HepG2 (cell line): ENCODE measurements around the gene GPC6. TPM values are rescaled to one million over a fixed set of nuclear protein-coding genes. Genes with fewer than 3 reads are reported as not detected.

Experiments used
- ATAC-seq: fragments of 200-7000 bp; cut with Tn5 transposase; 3 replicates; pipeline ENCODE4 v1.9.1; 2020; ENCODE audit warnings: mild to moderate bottlenecking, moderate library complexity
- BruUV-seq: library from RNA; stranded (reverse); fragments of 400-500 nt; replicated peaks from 2 replicates; lab custom pipeline; 2021; lab: Mats Ljungman, UMichigan
- CTCF ChIA-PET: fragments of 300-600 bp; formaldehyde crosslinking; extraction: SDS; loops from one replicate; lab custom pipeline; 2021; ENCODE audit warnings: low total read pairs, inconsistent platforms, low intra/inter-chr PET ratio; lab: Yijun Ruan, JAX
- POLR2A ChIA-PET: fragments of 350-600 bp; sonication (Branson Sonifier 250); formaldehyde crosslinking; loops from one replicate; lab custom pipeline; 2020; ENCODE audit warnings: antibody characterized with exemption, inconsistent platforms; lab: Yijun Ruan, JAX
- DNase-seq: peaks from one replicate; pipeline ENCODE4 v3.0.0-alpha.2; 2015; ENCODE audit warnings: low spot score
- FAIRE-seq: peaks from 3 replicates; lab custom pipeline; 2011; peaks lifted over from hg19 to GRCh38; lab: Jason Lieb, UNC
- H2AFZ ChIP-seq: one replicate; pipeline ENCODE4 v1.6.1; 2011; ENCODE audit warnings: low read length, inconsistent platforms
- H3K27ac ChIP-seq: fragments of 300-600 bp; 3 replicates; pipeline ENCODE4 v1.8.0; 2011; ENCODE audit warnings: mixed run types, mild to moderate bottlenecking, mixed read lengths, low read length, inconsistent platforms; ENCODE audit not compliant: insufficient read depth; ENCODE audit errors: extremely low read length
- H3K27me3 ChIP-seq, 2 experiments: fragments of 200-600 bp in 1 of 2; 2 replicates in 1 of 2; 3 replicates in 1 of 2; pipeline versions ENCODE4 v1.6.0 to v1.8.0; 2011; ENCODE audit warnings: low read length in 2 of 2, mild to moderate bottlenecking in 2 of 2, moderate library complexity in 2 of 2, inconsistent platforms in 1 of 2; ENCODE audit not compliant: insufficient read depth in 2 of 2, control insufficient read depth in 1 of 2
- H3K36me3 ChIP-seq, 2 experiments: fragments of 200-600 bp in 1 of 2; replicated peaks in 1 of 2; 2 replicates in 1 of 2; 3 replicates in 1 of 2; pipeline versions ENCODE4 v1.5.1 to v1.8.0; 2011; ENCODE audit warnings: low read length in 2 of 2, inconsistent platforms in 1 of 2; ENCODE audit not compliant: insufficient read depth in 2 of 2, control insufficient read depth in 1 of 2
- H3K4me1 ChIP-seq: 2 replicates; pipeline ENCODE4 v1.5.1; 2012; ENCODE audit warnings: low read length, inconsistent platforms; ENCODE audit not compliant: insufficient read depth
- H3K4me2 ChIP-seq: 2 replicates; pipeline ENCODE4 v1.6.0; 2011; ENCODE audit warnings: low read depth, low read length, inconsistent platforms
- H3K4me3 ChIP-seq, 3 experiments: fragments of 200-600 bp in 1 of 3; sonication (generic), shearing (Covaris generic) in 1 of 3; replicated peaks in 1 of 3; 2 replicates each; pipeline ENCODE4 v1.5.1; 2011 to 2016; ENCODE audit warnings: low read length in 3 of 3, inconsistent platforms in 2 of 3, low read depth in 2 of 3, mild to moderate bottlenecking in 2 of 3, control low read depth in 1 of 3, mixed read lengths in 1 of 3; ENCODE audit not compliant: insufficient read depth in 1 of 3
- H3K79me2 ChIP-seq: one replicate; pipeline ENCODE4 v1.6.1; 2011; ENCODE audit warnings: low read length, inconsistent platforms; ENCODE audit not compliant: insufficient read depth
- H3K9ac ChIP-seq: 2 replicates; pipeline ENCODE4 v1.6.0; 2011; ENCODE audit warnings: mild to moderate bottlenecking, low read depth, low read length, inconsistent platforms; ENCODE audit not compliant: insufficient read depth
- H3K9me3 ChIP-seq: 2 replicates; pipeline ENCODE4 v1.5.1; 2012; ENCODE audit warnings: mild to moderate bottlenecking, low read length
- H4K20me1 ChIP-seq: 2 replicates; pipeline ENCODE4 v1.6.0; 2011; ENCODE audit warnings: inconsistent platforms, mild to moderate bottlenecking, low read length, moderate library complexity; ENCODE audit not compliant: insufficient read depth
- GTF3A ChIP-seq: sonication (generic); formaldehyde crosslinking; conservative IDR thresholded peaks from 2 replicates; pipeline ENCODE4 v1.4.0; 2020; ENCODE audit warnings: mild to moderate bottlenecking, missing genetic modification reagents
- IKZF5 ChIP-seq: IDR thresholded peaks from 2 replicates; pipeline ENCODE4 v1.6.1; 2018; ENCODE audit warnings: missing genetic modification reagents, mild to moderate bottlenecking, missing compliant biosample characterization
- KLF9 ChIP-seq: IDR thresholded peaks from 2 replicates; pipeline ENCODE4 v1.6.1; 2016; ENCODE audit warnings: low read depth
- MAFF ChIP-seq: IDR thresholded peaks from 2 replicates; pipeline ENCODE4 v1.6.1; 2011; ENCODE audit warnings: low read depth, low read length, improper control_type of control experiment
- MBNL3 ChIP-seq: fragments of 250-450 bp; sonication (Bioruptor Pico); conservative IDR thresholded peaks from 2 replicates; pipeline ENCODE4 v1.8.0; 2022; ENCODE audit warnings: mild to moderate bottlenecking, inconsistent platforms
- MED8 ChIP-seq: sonication (generic); formaldehyde crosslinking; IDR thresholded peaks from 2 replicates; pipeline ENCODE4 v1.8.1; 2023; ENCODE audit warnings: mild to moderate bottlenecking, missing genetic modification reagents; ENCODE audit not compliant: insufficient replicate concordance
- MEIS1 ChIP-seq: sonication (generic); formaldehyde crosslinking; IDR thresholded peaks from 2 replicates; pipeline ENCODE4 v1.9.0; 2021; ENCODE audit warnings: mild to moderate bottlenecking, missing genetic modification reagents, moderate library complexity, borderline replicate concordance
- PAWR ChIP-seq: sonication (generic); formaldehyde crosslinking; IDR thresholded peaks from 2 replicates; pipeline ENCODE4 v1.4.0; 2020; ENCODE audit warnings: missing genetic modification reagents, mild to moderate bottlenecking, borderline replicate concordance
- PBX2 ChIP-seq: IDR thresholded peaks from 2 replicates; pipeline ENCODE4 v1.6.1; 2016; ENCODE audit warnings: control low read depth
- SIX4 ChIP-seq: sonication (generic); formaldehyde crosslinking; IDR thresholded peaks from 2 replicates; pipeline ENCODE4 v1.4.0; 2020; ENCODE audit warnings: missing genetic modification reagents
- TCF12 ChIP-seq, 2 experiments: fragments of 450-650 bp in 1 of 2; sonication (generic) in 1 of 2; formaldehyde crosslinking in 1 of 2; IDR thresholded peaks; 2 replicates each; pipeline versions ENCODE4 v1.6.1 to v1.8.0; 2017 to 2022; ENCODE audit warnings: antibody characterized with exemption in 1 of 2, mild to moderate bottlenecking in 1 of 2, missing genetic modification reagents in 1 of 2, moderate library complexity in 1 of 2
- THRA ChIP-seq: sonication (generic); formaldehyde crosslinking; IDR thresholded peaks from 2 replicates; pipeline ENCODE4 v1.4.0; 2020; ENCODE audit warnings: missing genetic modification reagents, borderline replicate concordance
- ZBTB20 ChIP-seq: sonication (generic); formaldehyde crosslinking; IDR thresholded peaks from 2 replicates; pipeline ENCODE4 v1.8.1; 2023; ENCODE audit warnings: missing genetic modification reagents, low read depth, mild to moderate bottlenecking, borderline replicate concordance
- ZEB1 ChIP-seq: IDR thresholded peaks from 2 replicates; pipeline ENCODE4 v1.6.1; 2012; ENCODE audit warnings: mild to moderate bottlenecking, low read depth, inconsistent platforms; ENCODE audit not compliant: insufficient replicate concordance
- ZFAT ChIP-seq: sonication (generic); formaldehyde crosslinking; conservative IDR thresholded peaks from 2 replicates; pipeline ENCODE4 v1.8.1; 2023; ENCODE audit warnings: missing genetic modification reagents, inconsistent platforms
- WGBS: methylation state at CpG from one replicate; pipeline ENCODE4 v1.1.6; 2017; ENCODE audit warnings: low lambda C conversion rate; 5-methylcytosine and 5-hydroxymethylcytosine counted together
- in situ Hi-C: cut with HindIII; loops from 2 replicates; pipeline ENCODE4 v1.10.0; 2017; ENCODE audit warnings: low pct_unique_long_range_greater_than_20kb; ENCODE audit not compliant: extremely low pct_ligation_motif_present
- intact Hi-C: fragments of 100-400 bp; cut with micrococcal nuclease; formaldehyde crosslinking; loops from one replicate; pipeline ENCODE4 v1.10.0; 2022; ENCODE audit not compliant: unreplicated experiment
- polyA plus RNA-seq, 8 experiments: library from polyadenylated mRNA; depleted of rRNA in 3 of 8; stranded (reverse) in 7 of 8; unstranded in 1 of 8; fragments of >200 nt; fragmentation: Illumina TruSeq in 4 of 8; extraction: Trizol in 4 of 8; gene quantifications; 2 replicates each; pipeline versions ENCODE4 v1.2.1 to v1.2.3, GENCODE V29; 2011 to 2016; ENCODE audit warnings: low read depth in 4 of 8, missing spikeins in 1 of 8, mixed read lengths in 1 of 8; ENCODE audit not compliant: insufficient read depth in 1 of 8
- total RNA-seq, 5 experiments: library from RNA; depleted of rRNA; stranded (reverse); fragments of >200 nt; fragmentation: Illumina TruSeq; extraction: Trizol; gene quantifications; 2 replicates each; pipeline ENCODE4 v1.2.3, GENCODE V29; 2016; ENCODE audit warnings: low read depth in 1 of 5

Gene GPC6
- total and polyA plus RNA-seq, 2 of the 13 experiments (the other 11 are each of a cell fraction or from before 2014, with no cell fraction given): 24.5 to 33.9 TPM

GRCh38 chr13:94327318-94327717 is 1100.7 kb downstream of the GPC6 start (continued):
- TF ChIP-seq MEIS1 (CRISPR knock-in tag) (no peak), PAWR (no peak), MED8 (CRISPR knock-in tag) (no peak), MAFF (no peak), GTF3A (no peak), THRA (CRISPR knock-in tag) (no peak)
- TF ChIP-seq, all 625 proteins: peak for 0

GRCh38 chr13:94328381-94329041 is 1101.9 kb downstream of the GPC6 start:
- no peaks in the 10 kb centered on the region for H3K36me3 ChIP-seq
- intact Hi-C loops (no loop called here), in situ Hi-C loops (loop anchor here (25.0 kb wide), 1 partner anchor 1091 kb away; the partner anchor contains the start of gene GPC6)
- ChIA-PET CTCF (no interaction called here), POLR2A (no interaction called here)
- TF ChIP-seq PBX2 (CRISPR knock-in tag): no peak
- TF ChIP-seq TCF12 (IDR thresholded peaks at IDR 0.05): no peak
- no peak for TF ChIP-seq TCF12 (CRISPR knock-in tag; IDR thresholded peaks at IDR 0.05)
- TF ChIP-seq SIX4: no peak
- no peak for TF ChIP-seq ZBTB20 (CRISPR knock-in tag)
- no peak for TF ChIP-seq IKZF5 (CRISPR knock-in tag)
- no peak for TF ChIP-seq ZFAT (CRISPR knock-in tag)
- no peak for TF ChIP-seq KLF9 (CRISPR knock-in tag)
- TF ChIP-seq ZEB1: no peak
- no peak for TF ChIP-seq MBNL3 (CRISPR knock-in tag)
- H3K79me2 ChIP-seq: no peaks in the 10 kb centered on the region
- H3K4me2 ChIP-seq: no peak overlapping the region
- BruUV-seq: no TSS peak
- no peak overlapping the region for H2AFZ ChIP-seq
- H4K20me1 ChIP-seq: no peaks in the 10 kb centered on the region
- FAIRE-seq (no peak), ATAC-seq (no peak), DNase-seq (no peak)
- no peak overlapping the region for H3K9ac ChIP-seq
- H3K9me3 ChIP-seq: no peaks in the 10 kb centered on the region
- H3K27me3 ChIP-seq: no peaks in the 10 kb centered on the region
- H3K27ac ChIP-seq: no peak overlapping the region
- 88% methylated on average over 11 of the region's 13 CpGs for WGBS
- H3K4me3 ChIP-seq: no peak overlapping the region
- H3K4me1 ChIP-seq: peaks cover 17% of the 10 kb centered on the region
